Choroid plexus epithelial cell (primary cell): ENCODE data around the gene SEPHS2.

ENCODE experiments used
- DNase-seq: peaks from one replicate; pipeline ENCODE4 v3.0.0-alpha.2; 2010; ENCODE audit warnings: low read depth
- H3K4me3 ChIP-seq: 2 replicates; pipeline ENCODE4 v1.5.1; 2011; ENCODE audit warnings: low read depth, mild to moderate bottlenecking, control low read depth, low read length, moderate library complexity
- TF ChIP-seq, protein P1 (sequence below): conservative IDR thresholded peaks from 2 replicates; pipeline ENCODE4 v1.5.1; 2011; ENCODE audit warnings: low read depth, mild to moderate bottlenecking, control low read depth, inconsistent platforms, low read length, moderate library complexity

The SEPHS2 gene

DNA sequence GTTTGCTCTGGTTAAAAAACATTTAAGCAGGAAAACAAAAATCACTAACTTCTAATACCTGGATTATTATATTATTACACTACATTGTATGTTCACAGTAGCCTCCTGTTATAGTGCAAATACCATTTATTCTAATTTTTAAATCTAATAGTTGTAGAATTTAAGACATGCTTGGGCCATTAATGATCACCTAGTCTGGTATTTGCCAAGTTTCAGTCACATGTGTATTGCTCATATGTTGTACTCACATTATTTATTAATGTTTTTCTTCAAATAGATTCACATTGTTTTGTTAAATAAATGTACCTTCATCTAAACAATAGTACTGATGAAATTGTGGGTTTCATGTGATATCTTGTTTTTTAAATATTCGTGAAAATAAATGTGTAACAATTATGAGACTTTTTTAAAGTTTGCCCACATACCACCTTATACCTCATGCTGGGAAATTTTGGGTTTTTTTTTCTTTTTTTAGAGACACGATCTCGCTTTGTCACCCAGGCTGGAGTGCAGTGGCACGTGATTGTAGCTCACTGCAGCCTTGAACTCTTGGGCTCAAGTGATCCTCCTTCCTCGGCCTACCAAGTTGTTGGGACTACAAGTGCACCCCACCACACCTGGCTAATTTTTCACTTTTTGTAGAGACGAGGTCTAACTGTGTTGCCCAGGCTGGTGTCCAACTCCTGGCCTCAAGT is 32.4 kb downstream of the SEPHS2 start:
- TF ChIP-seq, protein P1, sequence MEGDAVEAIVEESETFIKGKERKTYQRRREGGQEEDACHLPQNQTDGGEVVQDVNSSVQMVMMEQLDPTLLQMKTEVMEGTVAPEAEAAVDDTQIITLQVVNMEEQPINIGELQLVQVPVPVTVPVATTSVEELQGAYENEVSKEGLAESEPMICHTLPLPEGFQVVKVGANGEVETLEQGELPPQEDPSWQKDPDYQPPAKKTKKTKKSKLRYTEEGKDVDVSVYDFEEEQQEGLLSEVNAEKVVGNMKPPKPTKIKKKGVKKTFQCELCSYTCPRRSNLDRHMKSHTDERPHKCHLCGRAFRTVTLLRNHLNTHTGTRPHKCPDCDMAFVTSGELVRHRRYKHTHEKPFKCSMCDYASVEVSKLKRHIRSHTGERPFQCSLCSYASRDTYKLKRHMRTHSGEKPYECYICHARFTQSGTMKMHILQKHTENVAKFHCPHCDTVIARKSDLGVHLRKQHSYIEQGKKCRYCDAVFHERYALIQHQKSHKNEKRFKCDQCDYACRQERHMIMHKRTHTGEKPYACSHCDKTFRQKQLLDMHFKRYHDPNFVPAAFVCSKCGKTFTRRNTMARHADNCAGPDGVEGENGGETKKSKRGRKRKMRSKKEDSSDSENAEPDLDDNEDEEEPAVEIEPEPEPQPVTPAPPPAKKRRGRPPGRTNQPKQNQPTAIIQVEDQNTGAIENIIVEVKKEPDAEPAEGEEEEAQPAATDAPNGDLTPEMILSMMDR, result no peak
- DNase-seq, result no peak
- no peak overlapping the region for H3K4me3 ChIP-seq

DNA sequence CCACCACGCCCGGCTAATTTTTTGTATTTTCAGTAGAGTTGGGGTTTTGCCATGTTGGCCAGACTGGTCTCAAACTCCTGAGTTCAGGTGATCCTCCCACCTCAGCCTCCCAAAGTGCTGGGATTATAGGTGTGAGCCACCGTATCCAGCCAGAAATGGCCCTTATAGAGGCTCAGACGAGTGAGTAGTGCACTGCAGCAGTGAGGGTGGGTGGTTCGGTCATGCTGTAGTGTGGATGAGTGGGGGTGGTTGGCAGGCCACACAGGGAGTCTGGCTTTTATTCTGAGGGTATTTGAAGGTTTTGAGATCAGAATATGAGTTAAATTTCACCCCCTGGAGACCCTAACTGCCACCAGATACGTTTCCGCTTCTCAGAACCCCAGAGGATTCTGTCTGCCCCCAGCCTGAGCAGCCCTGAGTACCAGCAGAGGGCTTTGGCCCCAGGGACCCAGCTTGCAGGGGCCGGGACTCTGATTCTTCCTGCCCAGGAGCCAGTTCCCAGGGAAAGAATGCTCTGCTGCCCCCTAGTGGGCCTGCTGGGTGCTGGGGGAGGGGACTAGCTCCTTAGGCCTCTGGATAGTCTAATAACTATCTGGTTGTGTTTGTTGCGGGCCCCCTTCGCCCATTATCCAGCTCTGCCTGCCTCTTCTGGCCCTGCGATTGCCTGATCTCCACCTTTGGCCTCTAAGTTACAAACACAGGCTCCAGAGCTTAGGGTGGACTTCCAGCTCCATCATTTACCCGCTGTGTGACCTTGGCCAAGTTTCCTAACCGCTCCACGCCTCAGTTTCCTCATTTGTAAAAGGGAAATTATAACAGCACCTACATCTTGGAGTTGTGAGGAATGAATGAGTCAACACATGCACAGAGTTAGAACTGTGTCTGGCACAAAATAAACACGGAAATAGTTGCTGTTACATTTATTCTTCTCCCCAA is 36.3 kb downstream of the SEPHS2 start:
- TF ChIP-seq, protein P1, result peak; percentile 97
- H3K4me3 ChIP-seq, result no peak overlapping the region
- peak; percentile 88 for DNase-seq

DNA sequence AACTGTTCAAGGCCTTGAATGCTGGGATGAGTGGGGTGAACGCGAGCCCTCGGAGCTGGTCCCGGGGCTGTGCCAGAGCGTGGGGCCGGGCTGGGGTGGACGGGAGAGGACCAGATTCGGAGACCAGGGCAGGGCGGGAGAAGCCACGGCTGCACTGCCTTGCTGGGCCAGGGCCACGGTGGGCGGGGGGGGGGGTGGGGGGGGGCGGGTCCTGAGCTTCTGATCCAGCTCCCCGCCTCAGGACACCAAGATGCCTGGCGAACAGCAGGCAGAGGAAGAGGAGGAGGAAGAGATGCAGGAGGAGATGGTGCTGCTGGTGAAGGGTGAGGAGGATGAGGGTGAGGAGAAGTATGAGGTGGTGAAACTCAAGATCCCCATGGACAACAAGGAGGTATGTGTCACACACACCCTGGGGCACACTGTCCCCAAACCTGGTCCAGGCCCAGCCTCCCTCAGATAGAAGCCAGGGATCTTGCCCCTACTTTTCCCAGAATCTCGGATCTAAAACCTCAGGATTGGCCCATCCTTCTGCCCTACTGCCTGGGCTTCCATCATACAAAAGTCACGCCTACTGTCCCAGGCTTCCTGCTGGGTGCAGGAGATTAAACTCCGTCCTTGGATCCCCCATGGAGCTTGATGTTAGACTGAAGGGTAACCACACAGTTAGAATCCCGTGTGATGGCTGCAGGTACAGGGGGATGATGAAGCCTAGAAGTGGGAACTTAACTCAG is 37.7 kb downstream of the SEPHS2 start:
- H3K4me3 ChIP-seq, result peak overlapping the region; percentile 86

DNA sequence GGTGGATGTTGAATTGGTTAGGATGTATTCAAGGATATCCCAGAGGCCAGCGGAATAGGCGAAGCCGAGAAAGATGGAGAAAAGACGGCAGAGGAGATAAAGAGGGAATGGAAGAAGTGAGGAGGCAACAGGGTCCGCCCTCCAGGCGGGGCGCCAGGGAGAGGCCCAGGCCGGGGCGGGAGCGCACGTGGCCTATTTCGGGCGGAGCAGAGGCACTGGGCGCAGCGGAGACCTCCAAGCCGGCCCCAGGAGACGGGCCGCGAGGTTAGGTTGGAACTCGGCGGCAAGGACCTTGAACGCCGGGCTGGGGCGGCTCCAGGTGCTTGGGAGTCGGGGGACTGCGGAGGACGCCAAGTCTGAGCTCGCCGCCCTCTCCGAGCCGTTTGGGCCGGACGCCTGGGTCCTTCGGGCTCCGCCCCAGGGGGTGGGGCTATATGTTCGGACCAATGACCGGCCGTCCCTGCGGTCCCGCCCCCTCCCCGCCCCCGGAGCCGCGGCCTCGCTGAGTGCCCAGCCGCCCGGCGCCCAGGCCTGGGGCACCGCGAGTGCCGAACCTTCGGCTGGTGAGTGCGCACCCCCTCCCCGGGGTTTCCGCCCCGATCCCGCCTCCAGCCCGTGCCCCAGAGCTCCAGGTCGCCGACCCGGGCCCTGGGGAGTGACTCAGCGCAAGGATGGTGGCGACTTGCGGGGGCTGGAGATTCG is 38.4 kb downstream of the SEPHS2 start, which contains the start of gene ZNF771:
TSS of gene ZNF771 (plus strand) at position 505 of the 702 bp plus-strand sequence. CDS start 448 bp downstream, outside the sequence.
- H3K4me3 ChIP-seq, result peak within 1 kb of the TSS; percentile 86
- peak; percentile 87 for DNase-seq

More for the DNA sequence above, 37.7 kb downstream of the SEPHS2 start:
- peak; percentile 52 for DNase-seq
- TF ChIP-seq, protein P1, result no peak

DNA sequence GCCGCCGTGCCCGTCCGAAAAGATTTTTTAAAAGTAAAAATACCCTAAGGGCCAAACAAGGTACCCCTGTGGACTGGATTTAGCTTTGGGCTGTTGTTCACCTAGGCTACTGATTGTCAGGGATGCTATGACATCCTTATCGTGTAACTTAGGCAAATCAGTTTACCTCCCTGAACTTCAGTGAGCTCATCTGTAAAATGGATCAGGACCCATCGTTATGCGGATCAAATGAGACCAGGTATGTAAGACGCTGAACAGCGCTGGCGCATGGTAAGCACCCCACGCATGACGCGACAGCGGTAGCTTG is 38.9 kb downstream of the SEPHS2 start:
- no peak for DNase-seq
- TF ChIP-seq, protein P1, result no peak
- peak overlapping the region; percentile 86 for H3K4me3 ChIP-seq

More for the DNA sequence above, 38.4 kb downstream of the SEPHS2 start, which contains the start of gene ZNF771:
- TF ChIP-seq, protein P1, result no peak

DNA sequence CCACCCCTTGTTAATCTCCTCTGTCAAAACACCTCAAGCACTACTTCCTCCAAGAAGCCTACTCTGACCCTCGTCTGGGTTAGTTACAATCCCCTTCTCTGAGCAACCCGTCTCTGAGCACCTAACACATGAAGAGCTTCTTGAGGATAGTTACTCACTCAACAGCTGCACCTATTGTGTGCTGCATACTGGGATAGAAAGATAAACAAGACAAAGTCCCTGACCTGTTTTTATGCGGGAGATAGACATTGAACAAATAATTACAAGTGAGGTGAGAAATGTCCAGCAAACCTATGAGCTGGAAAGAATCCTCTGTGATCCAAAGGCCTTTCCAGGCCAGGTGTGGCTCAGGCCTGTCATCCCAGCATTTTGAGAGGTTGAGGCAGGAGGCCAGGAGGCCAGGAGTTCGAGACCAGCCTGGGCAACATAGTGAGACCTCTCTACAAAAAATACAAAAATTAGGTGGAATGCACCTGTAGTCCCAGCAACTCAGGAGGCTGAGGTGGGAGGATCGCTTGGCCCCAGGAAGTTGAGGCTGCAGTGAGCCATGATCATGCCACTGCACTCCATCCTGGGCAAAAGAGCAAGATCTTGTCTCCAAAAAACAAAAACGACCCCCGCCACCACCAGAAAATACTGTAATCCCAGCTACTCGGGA is 43.8 kb downstream of the SEPHS2 start:
- no peak overlapping the region for H3K4me3 ChIP-seq
- TF ChIP-seq, protein P1, result no peak
- no peak for DNase-seq
